Measurements from ENCODE around the gene ARPC2. TPM values are rescaled to one million over a fixed set of nuclear protein-coding genes. Genes with fewer than 3 reads are reported as not detected.

The ARPC2 gene
- total RNA-seq, 1 experiment from 2014 or later, result 213 TPM

GRCh38 chr2:218293715-218294429 lies 76.9 kb downstream of the ARPC2 start:
- peaks cover 40% of the 10 kb centered on the region for H3K4me1 ChIP-seq (ENCODE audit: insufficient read depth, low read length)
- no peak overlapping the region for H3K27ac ChIP-seq (ENCODE audit: low read length)
- no peak for TF ChIP-seq EZH2 (IDR thresholded peaks at IDR 0.05; ENCODE audit: low read length, unreplicated experiment)
- no peak for TF ChIP-seq EZH2phosphoT487 (IDR thresholded peaks at IDR 0.05; ENCODE audit: borderline replicate concordance, low read length)
- TF ChIP-seq, protein P1, sequence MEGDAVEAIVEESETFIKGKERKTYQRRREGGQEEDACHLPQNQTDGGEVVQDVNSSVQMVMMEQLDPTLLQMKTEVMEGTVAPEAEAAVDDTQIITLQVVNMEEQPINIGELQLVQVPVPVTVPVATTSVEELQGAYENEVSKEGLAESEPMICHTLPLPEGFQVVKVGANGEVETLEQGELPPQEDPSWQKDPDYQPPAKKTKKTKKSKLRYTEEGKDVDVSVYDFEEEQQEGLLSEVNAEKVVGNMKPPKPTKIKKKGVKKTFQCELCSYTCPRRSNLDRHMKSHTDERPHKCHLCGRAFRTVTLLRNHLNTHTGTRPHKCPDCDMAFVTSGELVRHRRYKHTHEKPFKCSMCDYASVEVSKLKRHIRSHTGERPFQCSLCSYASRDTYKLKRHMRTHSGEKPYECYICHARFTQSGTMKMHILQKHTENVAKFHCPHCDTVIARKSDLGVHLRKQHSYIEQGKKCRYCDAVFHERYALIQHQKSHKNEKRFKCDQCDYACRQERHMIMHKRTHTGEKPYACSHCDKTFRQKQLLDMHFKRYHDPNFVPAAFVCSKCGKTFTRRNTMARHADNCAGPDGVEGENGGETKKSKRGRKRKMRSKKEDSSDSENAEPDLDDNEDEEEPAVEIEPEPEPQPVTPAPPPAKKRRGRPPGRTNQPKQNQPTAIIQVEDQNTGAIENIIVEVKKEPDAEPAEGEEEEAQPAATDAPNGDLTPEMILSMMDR (conservative IDR thresholded peaks at IDR 0.05; ENCODE audit: low read depth, low read length), result no peak
- no peaks in the 10 kb centered on the region for H3F3A ChIP-seq (ENCODE audit: low read length, unreplicated experiment)
- no peak overlapping the region for H2AFZ ChIP-seq (ENCODE audit: low read length)
- intact Hi-C loops (cut with micrococcal nuclease), result no loop called here
- H3K79me2 ChIP-seq (ENCODE audit: low read length), result peaks cover 30% of the 10 kb centered on the region
- H3K4me3 ChIP-seq (ENCODE audit: low read length), result no peak overlapping the region
- ATAC-seq (no peak), DNase-seq (no peak)
- no peak overlapping the region for H3K9ac ChIP-seq (ENCODE audit: low read length)
- POLR2A ChIA-PET (ENCODE audit: unreplicated experiment), result no interaction called here
- no peaks in the 10 kb centered on the region for H3K36me3 ChIP-seq (ENCODE audit: low read depth, low read length)
- no peaks in the 10 kb centered on the region for H3K9me3 ChIP-seq (ENCODE audit: low read length)
- no peaks in the 10 kb centered on the region for H3K27me3 ChIP-seq (ENCODE audit: low read length)
- no peaks in the 10 kb centered on the region for H3K9me2 ChIP-seq (replicated peaks; ENCODE audit: low read length)
- no peak overlapping the region for H3K4me2 ChIP-seq (ENCODE audit: low read length)
- BruUV-seq (replicated peaks), result no TSS peak
- CTCF ChIA-PET, result interaction anchor here (0.8 kb wide), 1 partner anchor 102 kb away, joined by 5 read pairs; no protein-coding TSS in a partner anchor
- no peaks in the 10 kb centered on the region for H4K20me1 ChIP-seq (ENCODE audit: low read length)

DNA sequence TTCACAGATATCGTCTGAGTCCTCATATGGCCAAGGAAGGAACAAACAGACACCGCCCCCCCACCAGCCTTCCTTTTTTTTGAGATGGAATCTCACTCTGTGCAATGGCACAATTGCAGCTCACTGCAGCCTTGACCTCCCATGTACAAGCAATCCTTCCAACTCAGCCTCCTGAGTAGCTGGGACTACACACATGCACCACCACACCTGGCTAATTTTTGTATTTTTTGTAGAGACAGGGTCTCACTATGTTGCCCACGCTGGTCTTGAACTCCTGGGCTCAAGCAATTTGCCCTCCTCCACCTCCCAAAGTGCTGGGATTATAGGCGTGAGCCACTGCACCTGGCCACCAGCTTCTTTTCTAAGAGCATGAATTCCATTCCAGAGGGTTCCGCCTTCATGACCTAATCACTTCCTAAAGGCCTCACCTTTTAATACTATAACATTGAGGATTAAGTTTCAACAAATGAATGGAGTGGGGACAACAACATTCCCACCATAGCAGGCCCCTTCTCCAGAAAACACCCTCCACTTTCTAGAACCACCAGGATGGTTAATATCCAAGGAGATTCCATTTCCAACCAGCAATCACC lies 77.5 kb downstream of the ARPC2 start:
- ChIA-PET CTCF (interaction anchor here (0.8 kb wide), 1 partner anchor 102 kb away, joined by 5 read pairs; no protein-coding TSS in a partner anchor), POLR2A (ENCODE audit: unreplicated experiment) (no interaction called here)
- Histone ChIP-seq H3K27ac (ENCODE audit: low read length) (peak overlapping the region; percentile 32), H2AFZ (ENCODE audit: low read length) (peak overlapping the region; percentile 37; the same call in 1 of the 2 replicates), H3K4me2 (ENCODE audit: low read length) (peak overlapping the region; percentile 39), H3F3A (ENCODE audit: low read length, unreplicated experiment) (no peaks in the 10 kb centered on the region), H3K4me3 (ENCODE audit: low read length) (no peak overlapping the region), H3K79me2 (ENCODE audit: low read length) (peaks cover 27% of the 10 kb centered on the region), H3K9me2 (replicated peaks; ENCODE audit: low read length) (no peaks in the 10 kb centered on the region), H3K9ac (ENCODE audit: low read length) (no peak overlapping the region), H3K27me3 (ENCODE audit: low read length) (no peaks in the 10 kb centered on the region), H3K36me3 (ENCODE audit: low read depth, low read length) (no peaks in the 10 kb centered on the region), H3K4me1 (ENCODE audit: insufficient read depth, low read length) (peaks cover 36% of the 10 kb centered on the region), H3K9me3 (ENCODE audit: low read length) (no peaks in the 10 kb centered on the region), H4K20me1 (ENCODE audit: low read length) (no peaks in the 10 kb centered on the region)
- intact Hi-C loops (cut with micrococcal nuclease), result no loop called here
- TF ChIP-seq EZH2phosphoT487 (IDR thresholded peaks at IDR 0.05; ENCODE audit: borderline replicate concordance, low read length) (no peak), EZH2 (IDR thresholded peaks at IDR 0.05; ENCODE audit: low read length, unreplicated experiment) (no peak)
- TF ChIP-seq, protein P1 (conservative IDR thresholded peaks at IDR 0.05; ENCODE audit: low read depth, low read length), result no peak
- ATAC-seq, result no peak
- BruUV-seq (replicated peaks), result no TSS peak
- no peak for DNase-seq

DNA sequence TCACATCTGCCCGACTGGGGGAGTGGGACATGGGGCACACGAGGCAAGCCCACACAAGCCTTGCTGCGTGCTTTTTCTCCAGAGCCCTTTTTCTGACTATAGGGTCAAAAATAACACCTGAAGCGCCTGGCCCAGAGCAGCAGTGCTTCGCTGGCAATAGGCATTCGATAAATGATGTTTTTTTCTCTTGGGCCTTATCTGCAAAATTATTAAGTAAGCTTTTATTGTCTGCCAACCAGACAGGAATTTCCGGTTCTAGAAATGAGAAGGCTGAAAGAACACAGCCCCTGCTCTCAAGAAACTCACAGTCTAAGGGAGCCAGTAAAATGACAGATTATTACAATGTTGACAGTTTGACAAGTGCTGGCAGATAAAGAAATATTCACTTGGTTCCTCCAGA lies 78.0 kb downstream of the ARPC2 start:
- peak; percentile 81 for DNase-seq
- H3K36me3 ChIP-seq (ENCODE audit: low read depth, low read length), result no peaks in the 10 kb centered on the region
- peak overlapping the region; percentile 39 for H3K4me2 ChIP-seq (ENCODE audit: low read length)
- intact Hi-C loops (cut with micrococcal nuclease), result no loop called here
- no peaks in the 10 kb centered on the region for H3K9me3 ChIP-seq (ENCODE audit: low read length)
- no peaks in the 10 kb centered on the region for H3K27me3 ChIP-seq (ENCODE audit: low read length)
- H4K20me1 ChIP-seq (ENCODE audit: low read length), result no peaks in the 10 kb centered on the region
- H3K4me3 ChIP-seq (ENCODE audit: low read length), result no peak overlapping the region
- no peak for TF ChIP-seq EZH2 (IDR thresholded peaks at IDR 0.05; ENCODE audit: low read length, unreplicated experiment)
- TF ChIP-seq, protein P1 (conservative IDR thresholded peaks at IDR 0.05; ENCODE audit: low read depth, low read length), result no peak
- TF ChIP-seq EZH2phosphoT487 (IDR thresholded peaks at IDR 0.05; ENCODE audit: borderline replicate concordance, low read length), result no peak
- H2AFZ ChIP-seq (ENCODE audit: low read length), result peak overlapping the region; percentile 37; the same call in 1 of the 2 replicates
- no peaks in the 10 kb centered on the region for H3F3A ChIP-seq (ENCODE audit: low read length, unreplicated experiment)
- H3K9me2 ChIP-seq (replicated peaks; ENCODE audit: low read length), result no peaks in the 10 kb centered on the region
- H3K27ac ChIP-seq (ENCODE audit: low read length), result peak overlapping the region; percentile 32
- CTCF ChIA-PET, result interaction anchor here (0.5 to 0.8 kb wide), 2 partner anchors 101 kb away, joined by 3 to 5 read pairs; no protein-coding TSS in a partner anchor
- H3K4me1 ChIP-seq (ENCODE audit: insufficient read depth, low read length), result peaks cover 33% of the 10 kb centered on the region
- no peak overlapping the region for H3K9ac ChIP-seq (ENCODE audit: low read length)
- no TSS peak for BruUV-seq (replicated peaks)
- peaks cover 22% of the 10 kb centered on the region for H3K79me2 ChIP-seq (ENCODE audit: low read length)
- POLR2A ChIA-PET (ENCODE audit: unreplicated experiment), result no interaction called here
- peak; percentile 19; the same call in 1 of the 2 replicates for ATAC-seq
